Suprapubic skin (tissue), 3 donors: Measurements from ENCODE around the gene GDF2.

Experiments
- CTCF ChIP-seq, 2 donors: fragments of 200-600 bp in 1 of 2; fragments of 450-650 bp in 1 of 2; sonication (generic) in 1 of 2; IDR thresholded peaks; one replicate each; pipeline ENCODE4 v1.5.1; 2016 to 2019; ENCODE audit warnings: antibody characterized with exemption in 2 of 2, mild to moderate bottlenecking in 1 of 2, moderate library complexity in 1 of 2
- POLR2A ChIP-seq, 2 donors: fragments of 450-650 bp; IDR thresholded peaks; one replicate each; pipeline ENCODE4 v1.6.1; 2017; ENCODE audit warnings: antibody characterized with exemption in 2 of 2, mild to moderate bottlenecking in 2 of 2, moderate library complexity in 2 of 2

DNA sequence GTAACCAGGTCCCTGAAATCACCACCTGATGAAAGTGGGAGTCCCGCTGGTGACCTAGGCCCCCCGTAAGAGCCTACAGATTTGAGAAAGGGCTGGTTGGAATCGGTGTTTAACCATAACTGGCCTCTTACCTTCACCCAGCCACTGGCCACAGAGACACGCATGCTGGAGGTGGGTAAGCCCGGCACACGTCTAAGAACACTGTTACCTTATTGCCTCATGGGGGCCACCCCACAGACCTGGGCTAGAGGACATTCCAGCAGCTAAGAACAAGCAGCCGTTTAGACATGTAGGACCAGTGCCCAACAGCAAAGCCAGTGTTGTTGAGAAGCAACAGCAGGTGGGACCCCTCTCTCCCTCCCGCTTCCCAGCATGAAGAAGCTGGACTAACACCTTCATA is 2.5 kb upstream of the GDF2 start:
- TF ChIP-seq CTCF (IDR thresholded peaks at IDR 0.05) (no peak), POLR2A (IDR thresholded peaks at IDR 0.05) (no peak)
